Type B pancreatic cell (in vitro differentiated cells): ENCODE data around the gene CST7. TPM values are rescaled to one million over a fixed set of nuclear protein-coding genes. Genes with fewer than 3 reads are reported as not detected.
A peak's percentile ranks its signal among the peaks of the same experiment; 100 is the strongest.

Experiments used
- DNase-seq: peaks from one replicate; pipeline ENCODE4 v3.0.0; 2021; ENCODE audit warnings: mixed read lengths; ENCODE audit not compliant: unreplicated experiment; ENCODE audit errors: extremely low spot score
- H3K27ac Mint-ChIP-seq: 2 replicates; pipeline ENCODE4 v1.8.0; 2021; ENCODE audit warnings: mild to moderate bottlenecking, mixed read lengths
- H3K27me3 Mint-ChIP-seq: 2 replicates; pipeline ENCODE4 v1.8.0; 2021; ENCODE audit warnings: mixed read lengths
- H3K36me3 Mint-ChIP-seq: 2 replicates; pipeline ENCODE4 v1.8.0; 2021; ENCODE audit warnings: mixed read lengths
- H3K4me1 Mint-ChIP-seq: one replicate; pipeline ENCODE4 v1.8.0; 2021; ENCODE audit warnings: mixed read lengths; ENCODE audit not compliant: unreplicated experiment
- H3K4me3 Mint-ChIP-seq: 2 replicates; pipeline ENCODE4 v1.8.0; 2021; ENCODE audit warnings: mild to moderate bottlenecking, mixed read lengths
- H3K9me3 Mint-ChIP-seq: 2 replicates; pipeline ENCODE4 v1.8.0; 2021; ENCODE audit warnings: mixed read lengths
- total RNA-seq: library from RNA; stranded (reverse); gene quantifications from 2 replicates; pipeline ENCODE4 v1.2.1, GENCODE V29; 2021; ENCODE audit warnings: low replicate concordance
- TF ChIP-seq, protein P1 (sequence below): fragments of 200-600 bp; sonication (generic); conservative IDR thresholded peaks from 2 replicates; pipeline ENCODE4 v1.5.0; 2021; ENCODE audit warnings: antibody characterized with exemption, mild to moderate bottlenecking

CST7 gene
- total RNA-seq, 1 donor from 2014 or later: not detected

DNA sequence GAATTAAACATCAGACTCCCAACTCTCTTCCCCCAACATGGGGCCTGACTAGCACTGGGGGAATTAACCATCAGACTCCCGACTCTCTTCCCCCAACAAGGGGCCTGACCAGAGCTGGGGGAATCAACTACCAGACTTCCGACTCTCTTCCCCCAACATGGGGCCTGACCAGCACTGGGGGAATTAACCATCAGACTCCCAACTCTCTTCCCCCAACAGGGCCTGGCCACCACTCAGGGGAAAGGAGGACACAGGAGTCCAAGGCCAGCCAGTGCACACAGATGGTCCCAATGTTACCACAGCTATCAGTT, 13.1 kb downstream of the CST7 start:
- Mint-ChIP-seq H3K27ac (no peak overlapping the region), H3K4me1 (no peaks in the 10 kb centered on the region), H3K9me3 (no peaks in the 10 kb centered on the region), H3K4me3 (no peak overlapping the region), H3K36me3 (peaks cover 15% of the 10 kb centered on the region), H3K27me3 (no peaks in the 10 kb centered on the region)
- DNase-seq: no peak
- TF ChIP-seq, protein P1, sequence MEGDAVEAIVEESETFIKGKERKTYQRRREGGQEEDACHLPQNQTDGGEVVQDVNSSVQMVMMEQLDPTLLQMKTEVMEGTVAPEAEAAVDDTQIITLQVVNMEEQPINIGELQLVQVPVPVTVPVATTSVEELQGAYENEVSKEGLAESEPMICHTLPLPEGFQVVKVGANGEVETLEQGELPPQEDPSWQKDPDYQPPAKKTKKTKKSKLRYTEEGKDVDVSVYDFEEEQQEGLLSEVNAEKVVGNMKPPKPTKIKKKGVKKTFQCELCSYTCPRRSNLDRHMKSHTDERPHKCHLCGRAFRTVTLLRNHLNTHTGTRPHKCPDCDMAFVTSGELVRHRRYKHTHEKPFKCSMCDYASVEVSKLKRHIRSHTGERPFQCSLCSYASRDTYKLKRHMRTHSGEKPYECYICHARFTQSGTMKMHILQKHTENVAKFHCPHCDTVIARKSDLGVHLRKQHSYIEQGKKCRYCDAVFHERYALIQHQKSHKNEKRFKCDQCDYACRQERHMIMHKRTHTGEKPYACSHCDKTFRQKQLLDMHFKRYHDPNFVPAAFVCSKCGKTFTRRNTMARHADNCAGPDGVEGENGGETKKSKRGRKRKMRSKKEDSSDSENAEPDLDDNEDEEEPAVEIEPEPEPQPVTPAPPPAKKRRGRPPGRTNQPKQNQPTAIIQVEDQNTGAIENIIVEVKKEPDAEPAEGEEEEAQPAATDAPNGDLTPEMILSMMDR: no peak

DNA sequence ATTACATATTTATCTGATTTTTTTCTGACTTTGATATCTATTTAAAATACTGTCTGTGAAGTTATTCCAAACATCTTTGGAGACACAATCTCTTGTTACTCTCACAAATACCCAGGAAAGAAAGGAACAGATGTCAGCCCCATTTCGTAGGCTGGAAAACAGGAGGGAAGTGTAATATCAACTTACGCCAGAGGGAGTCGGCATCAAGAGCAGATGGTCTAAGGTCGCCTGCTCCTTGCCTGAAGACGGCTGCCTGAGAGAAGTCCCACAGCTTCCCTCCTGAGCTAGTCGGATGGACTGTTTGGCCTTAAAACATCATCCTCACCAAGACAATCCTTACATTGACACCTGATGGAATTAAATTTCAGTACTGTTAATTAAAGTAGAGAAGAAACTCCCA, 13.4 kb downstream of the CST7 start:
- Mint-ChIP-seq H3K36me3 (peaks cover 19% of the 10 kb centered on the region), H3K4me3 (no peak overlapping the region), H3K27me3 (no peaks in the 10 kb centered on the region), H3K4me1 (no peaks in the 10 kb centered on the region), H3K27ac (no peak overlapping the region), H3K9me3 (no peaks in the 10 kb centered on the region)
- TF ChIP-seq, protein P1: no peak
- DNase-seq: peak; percentile 11

DNA sequence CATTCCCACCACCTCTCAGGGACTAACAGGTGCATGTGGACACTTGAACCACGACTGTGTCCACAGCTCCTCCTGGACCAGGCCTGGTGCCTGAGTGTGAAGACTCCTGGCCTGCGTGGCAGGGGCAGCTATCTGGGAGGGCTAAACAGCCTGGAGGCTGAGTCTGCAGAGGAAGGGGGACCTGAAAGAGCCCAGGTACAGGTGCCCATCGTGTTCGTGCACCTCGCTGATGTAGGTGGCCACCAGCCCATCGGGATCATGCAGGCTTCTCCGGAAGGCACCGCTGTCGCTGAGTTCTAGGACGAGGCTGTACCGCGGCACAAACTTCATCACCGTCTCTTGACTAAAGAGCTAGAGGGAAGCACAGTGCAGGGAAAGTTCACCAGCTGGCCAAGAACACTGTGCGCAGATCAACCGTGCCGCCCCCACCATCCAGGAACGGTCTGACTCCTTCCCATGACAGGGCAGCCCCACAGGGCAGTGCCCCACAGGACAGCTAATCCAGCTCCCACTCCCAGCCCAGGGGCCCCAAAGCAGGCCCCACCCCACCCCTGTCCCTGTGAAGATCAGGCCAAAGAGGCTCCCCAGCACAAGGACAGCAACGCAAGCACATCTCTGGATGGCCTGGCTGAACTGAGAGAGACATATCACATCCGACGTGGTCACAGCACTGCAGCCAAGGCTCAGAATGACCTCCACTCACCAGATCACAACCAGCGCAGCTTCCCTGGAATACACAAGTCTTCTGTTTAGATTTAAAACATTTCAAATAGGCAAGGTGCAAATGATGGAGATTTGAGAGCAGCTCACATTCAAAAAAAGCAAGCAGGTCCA, 14.8 kb downstream of the CST7 start:
- Mint-ChIP-seq H3K9me3 (no peaks in the 10 kb centered on the region), H3K36me3 (peaks cover 25% of the 10 kb centered on the region), H3K4me1 (no peaks in the 10 kb centered on the region), H3K27ac (no peak overlapping the region), H3K4me3 (no peak overlapping the region), H3K27me3 (no peaks in the 10 kb centered on the region)
- TF ChIP-seq, protein P1: no peak
- DNase-seq: peak; percentile 51

DNA sequence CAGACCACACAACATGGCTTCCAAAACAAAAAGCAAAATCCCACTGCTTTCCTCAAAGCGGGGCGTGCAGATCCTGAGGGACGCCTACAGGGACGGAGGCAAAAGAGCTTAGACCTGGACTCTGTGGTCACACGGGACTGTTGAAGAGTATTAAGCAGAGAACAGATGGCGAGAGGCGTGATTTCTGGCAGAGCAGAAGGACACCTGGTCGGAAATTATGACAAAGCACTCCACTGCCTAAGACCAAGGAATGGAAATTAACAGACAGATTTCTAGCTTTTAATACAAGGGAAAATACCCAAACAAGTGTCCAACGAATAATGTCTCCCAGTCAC, 15.4 kb downstream of the CST7 start:
- DNase-seq: no peak

DNA sequence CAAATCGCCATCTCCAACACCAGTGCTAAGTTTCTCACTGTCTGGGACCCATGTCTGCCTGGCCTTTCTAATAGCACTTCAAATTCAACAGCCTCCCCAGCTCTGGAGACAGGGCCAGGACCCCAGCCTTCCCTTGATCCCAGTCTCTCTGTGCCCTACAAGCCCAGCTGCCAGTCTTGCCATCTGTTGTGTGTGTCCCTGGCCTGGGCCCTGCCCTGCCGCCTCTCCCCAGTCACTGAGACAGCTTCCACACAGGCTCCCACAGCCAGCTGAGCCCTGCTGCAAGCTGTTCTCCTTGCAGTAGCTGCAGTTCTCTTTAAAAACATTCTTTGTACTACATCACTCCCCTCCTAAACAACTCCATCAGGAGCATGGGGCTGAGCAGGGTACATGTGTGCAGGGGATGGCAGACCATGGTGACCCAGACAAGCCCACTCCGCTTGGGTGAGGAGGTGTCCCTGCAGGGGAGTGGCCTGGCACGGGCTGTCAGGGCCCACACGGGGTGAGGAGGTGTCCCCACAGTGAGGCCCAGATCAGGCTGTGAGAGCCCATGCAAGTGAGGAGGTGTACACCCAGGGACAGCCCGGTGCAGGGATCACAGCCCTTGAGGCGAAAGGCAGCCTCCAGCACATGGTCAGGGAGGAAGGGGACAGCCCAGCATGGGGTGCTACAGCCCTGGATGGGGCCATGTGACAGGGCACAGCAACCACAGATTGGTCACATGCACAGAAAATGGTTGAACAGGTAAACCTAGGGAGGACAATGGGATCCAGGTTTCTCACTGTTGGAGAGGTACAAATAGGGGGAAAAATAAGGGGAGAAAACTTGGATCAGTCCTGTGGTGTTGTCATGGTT, 16.2 kb downstream of the CST7 start:
- no peak for DNase-seq
- Mint-ChIP-seq H3K4me3 (no peak overlapping the region), H3K4me1 (no peaks in the 10 kb centered on the region), H3K27me3 (no peaks in the 10 kb centered on the region), H3K9me3 (no peaks in the 10 kb centered on the region), H3K36me3 (peaks cover 29% of the 10 kb centered on the region), H3K27ac (no peak overlapping the region)
- TF ChIP-seq, protein P1: no peak

More for the DNA sequence above, 15.4 kb downstream of the CST7 start:
- TF ChIP-seq, protein P1: no peak
- Mint-ChIP-seq H3K27ac (no peak overlapping the region), H3K9me3 (no peaks in the 10 kb centered on the region), H3K27me3 (no peaks in the 10 kb centered on the region), H3K36me3 (peaks cover 25% of the 10 kb centered on the region), H3K4me3 (no peak overlapping the region), H3K4me1 (no peaks in the 10 kb centered on the region)
